Activated T-cell treated with anti-CD3 and anti-CD28 coated beads for 1 hour (primary cell): ENCODE results near the gene RFPL4A.
"Not testable (repeated sequence)": the region's sequence is repeated elsewhere in the genome, so short reads cannot be mapped to it uniquely, and the experiment has no call there.

Experiments used
- DNase-seq: peaks from one replicate; pipeline ENCODE4 v3.0.0-alpha.2; 2020; ENCODE audit warnings: low read depth

RFPL4A gene

DNA sequence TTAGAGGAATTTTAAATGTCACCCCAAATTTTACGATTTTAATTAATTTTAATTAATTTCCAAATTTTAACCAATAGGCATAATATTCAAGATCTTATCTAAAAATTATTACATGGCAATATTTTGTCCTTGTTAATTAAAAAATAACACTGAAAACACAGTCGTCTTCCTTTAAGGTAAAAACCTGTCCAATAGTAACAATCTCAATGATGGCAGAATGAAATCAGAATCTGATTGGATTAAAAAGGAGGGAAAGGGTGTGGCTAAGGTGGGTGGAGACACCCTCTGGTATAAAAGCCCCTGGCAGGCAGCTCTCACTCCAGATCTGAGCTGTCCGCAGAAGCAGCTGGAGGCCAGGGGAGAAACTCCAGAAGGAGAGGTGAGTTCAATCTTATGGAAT, at the start of gene RFPL4A:
Gene RFPL4A (plus strand): TSS at position 301 of the 400 bp plus-strand sequence. CDS start 2,704 bp downstream, outside the sequence.
- DNase-seq: not testable (repeated sequence)

- no peak for DNase-seq
These were observed 47.2 kb upstream of the RFPL4A start for GRCh38 chr19:55711719-55712118.

- no peak for DNase-seq
These were observed 45.9 kb upstream of the RFPL4A start for GRCh38 chr19:55712804-55713631.

- no peak for DNase-seq
These were observed 42.4 kb upstream of the RFPL4A start for GRCh38 chr19:55716531-55716930.

- DNase-seq: no peak
These were observed 41.6 kb upstream of the RFPL4A start for GRCh38 chr19:55717251-55717650.

GRCh38 chr19:55717879-55718711, 40.8 kb upstream of the RFPL4A start:
- not testable (repeated sequence) for DNase-seq

DNA sequence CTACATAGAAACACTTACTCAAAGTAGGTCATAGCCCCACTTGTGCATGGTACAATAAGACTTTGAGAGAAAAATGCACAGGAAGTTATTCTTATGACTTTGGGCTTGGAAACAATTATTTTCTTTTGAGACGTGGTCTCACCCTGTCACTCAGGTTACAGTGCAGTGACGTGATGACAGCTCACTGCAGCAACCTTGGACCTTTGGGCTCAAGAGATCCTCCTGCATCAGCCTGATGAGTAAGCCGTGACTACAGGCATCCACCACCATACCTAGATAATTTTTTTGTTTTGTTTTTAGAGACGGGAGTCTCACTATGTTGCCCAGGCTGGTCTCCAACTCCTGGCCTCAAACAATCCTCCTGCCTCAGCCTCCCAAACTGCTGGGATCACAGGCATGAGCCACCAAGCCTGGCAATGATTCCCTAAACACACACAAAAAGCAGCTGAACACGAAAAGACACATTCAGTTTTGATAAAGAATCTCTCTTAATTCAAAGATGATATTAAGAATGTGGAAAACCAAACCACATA, 38.6 kb upstream of the RFPL4A start:
- no peak for DNase-seq

DNA sequence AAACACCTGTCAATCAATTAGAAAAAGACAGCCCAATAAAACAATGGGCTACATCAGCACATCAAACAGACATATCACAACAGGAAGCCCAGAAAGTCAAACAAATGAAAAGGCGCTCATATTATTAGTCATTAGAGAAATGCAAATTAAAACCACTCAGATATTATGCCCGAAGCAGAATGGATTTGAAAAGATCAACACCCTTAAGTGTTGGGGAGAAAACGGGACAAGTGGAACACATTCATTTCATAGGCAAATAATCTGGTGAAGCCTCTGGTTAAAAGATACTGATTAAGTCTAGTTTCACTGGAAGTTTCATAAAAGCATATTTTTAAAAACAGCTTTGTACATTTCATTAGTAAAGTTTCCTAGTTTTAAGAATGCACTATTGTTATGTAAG, 38.1 kb upstream of the RFPL4A start:
- DNase-seq: no peak

DNA sequence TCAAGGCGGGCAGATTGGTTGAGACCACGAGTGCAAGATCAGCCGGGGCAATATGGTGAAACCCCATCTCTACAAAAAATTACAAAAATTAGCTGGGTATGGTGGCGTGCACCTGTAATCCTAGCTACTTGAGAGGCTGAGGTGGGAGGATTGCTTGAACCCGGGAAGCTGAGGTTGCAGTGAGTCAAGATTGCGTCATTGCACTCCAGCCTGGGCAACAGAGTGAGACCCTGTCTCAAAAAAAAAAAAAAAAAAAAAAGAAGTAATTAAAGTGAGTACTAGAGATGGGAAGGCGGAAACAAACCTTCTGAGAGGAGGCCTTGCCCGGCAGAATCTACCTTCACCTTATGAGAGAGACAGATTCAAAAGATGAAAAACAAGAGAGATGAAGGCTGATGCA, 35.4 kb upstream of the RFPL4A start:
- DNase-seq: no peak

GRCh38 chr19:55730378-55730777, 28.5 kb upstream of the RFPL4A start:
- DNase-seq: not testable (repeated sequence)

DNA sequence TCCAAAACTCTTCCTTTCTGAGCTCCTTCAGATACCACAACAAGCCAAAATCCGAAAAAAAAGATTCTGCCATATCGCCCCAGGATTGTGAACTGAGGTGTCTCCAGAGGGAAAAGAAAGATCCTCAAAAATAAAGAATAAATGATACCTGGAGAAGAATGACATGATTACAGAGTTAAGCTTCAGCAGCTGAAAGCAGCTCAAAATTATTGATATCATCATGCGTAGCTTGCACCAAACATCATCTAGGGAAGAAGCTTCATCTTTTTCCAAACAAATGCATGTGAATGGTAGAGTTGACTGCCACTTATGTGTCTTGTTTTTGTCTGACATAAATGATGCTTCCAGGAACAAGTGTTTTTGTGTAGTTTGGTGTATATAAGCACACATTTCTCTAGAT, 20.6 kb upstream of the RFPL4A start, which contains the start of gene NLRP9:
Gene NLRP9 (minus strand): TSS at position 101 of the 400 bp plus-strand sequence. CDS start 28 bp downstream, at position 73.
- DNase-seq: no peak

- DNase-seq: no peak
These were observed 8.2 kb upstream of the RFPL4A start for GRCh38 chr19:55750715-55751114.

DNA sequence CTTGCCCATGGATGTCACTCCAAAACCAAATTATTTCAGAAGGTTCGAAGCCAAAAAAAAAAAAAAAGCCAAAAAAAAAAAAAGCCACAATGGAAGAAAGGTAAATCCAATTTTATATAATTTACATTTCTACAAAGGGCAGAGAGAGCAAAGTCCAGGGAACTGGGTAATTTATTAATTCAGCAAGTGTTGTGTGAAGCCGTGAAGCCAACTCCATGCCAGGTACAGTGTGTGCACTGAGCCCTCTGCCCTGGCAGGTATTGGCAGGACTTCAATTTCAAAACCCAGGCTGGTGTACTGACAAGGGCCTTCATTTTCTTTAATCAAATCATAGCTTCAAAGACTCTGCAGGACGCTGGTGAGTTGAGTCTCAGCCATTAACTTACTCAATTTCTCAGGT, 5.5 kb upstream of the RFPL4A start:
- DNase-seq: no peak

- not testable (repeated sequence) for DNase-seq
These were observed 2.1 kb upstream of the RFPL4A start for GRCh38 chr19:55756808-55757207.

- DNase-seq: no peak
These were observed 7.6 kb downstream of the RFPL4A start for GRCh38 chr19:55766466-55766865.

- DNase-seq: not testable (repeated sequence)
These were observed 9.9 kb downstream of the RFPL4A start, which contains the start of gene RFPL4AL1 for GRCh38 chr19:55768818-55769217. Gene RFPL4AL1, plus strand, starts transcription at chr19:55769118. Its CDS starts 2,687 bp downstream, at chr19:55771805.

DNA sequence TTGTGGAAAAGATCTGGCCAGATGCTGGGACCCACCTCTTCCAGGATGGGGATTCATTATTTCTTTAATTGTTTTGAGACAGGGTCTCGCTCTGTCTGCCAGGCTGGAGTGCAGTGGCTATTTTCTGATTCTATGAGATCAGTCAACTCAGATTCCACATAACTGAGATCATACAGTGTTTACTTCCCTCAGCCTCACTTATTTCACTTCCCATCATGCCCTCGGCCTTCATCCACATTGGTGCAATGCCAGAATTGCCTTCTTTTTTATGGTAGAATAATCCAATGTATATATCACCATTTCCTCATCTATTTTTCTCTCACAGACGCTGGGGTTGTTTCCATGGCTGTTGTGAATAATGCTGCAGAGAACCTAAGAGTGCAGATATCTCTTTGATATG, 10.7 kb downstream of the RFPL4A start:
- not testable (repeated sequence) for DNase-seq

DNA sequence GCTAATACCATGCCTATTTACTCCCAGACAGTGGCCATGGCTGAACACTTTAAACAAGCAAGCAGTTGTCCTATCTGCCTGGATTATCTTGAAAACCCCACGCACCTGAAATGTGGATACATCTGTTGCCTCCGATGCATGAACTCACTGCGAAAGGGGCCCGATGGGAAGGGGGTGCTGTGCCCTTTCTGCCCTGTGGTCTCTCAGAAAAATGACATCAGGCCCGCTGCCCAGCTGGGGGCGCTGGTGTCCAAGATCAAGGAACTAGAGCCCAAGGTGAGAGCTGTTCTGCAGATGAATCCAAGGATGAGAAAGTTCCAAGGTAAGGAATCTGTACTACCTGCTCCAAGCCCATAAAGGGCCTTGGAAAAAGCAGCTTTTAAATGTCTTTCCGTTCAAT, 18.6 kb downstream of the RFPL4A start:
- DNase-seq: no peak

DNA sequence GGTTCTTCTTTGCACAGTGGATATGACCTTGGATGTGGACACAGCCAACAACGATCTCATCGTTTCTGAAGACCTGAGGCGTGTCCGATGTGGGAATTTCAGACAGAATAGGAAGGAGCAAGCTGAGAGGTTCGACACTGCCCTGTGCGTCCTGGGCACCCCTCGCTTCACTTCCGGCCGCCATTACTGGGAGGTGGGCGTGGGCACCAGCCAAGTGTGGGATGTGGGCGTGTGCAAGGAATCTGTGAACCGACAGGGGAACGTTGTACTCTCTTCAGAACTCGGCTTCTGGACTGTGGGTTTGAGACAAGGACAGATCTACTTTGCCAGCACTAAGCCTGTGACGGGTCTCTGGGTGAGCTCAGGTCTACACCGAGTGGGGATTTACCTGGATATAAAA, 19.4 kb downstream of the RFPL4A start:
- DNase-seq: no peak

- DNase-seq: no peak
These were observed 22.2 kb downstream of the RFPL4A start for GRCh38 chr19:55781112-55781511.

DNA sequence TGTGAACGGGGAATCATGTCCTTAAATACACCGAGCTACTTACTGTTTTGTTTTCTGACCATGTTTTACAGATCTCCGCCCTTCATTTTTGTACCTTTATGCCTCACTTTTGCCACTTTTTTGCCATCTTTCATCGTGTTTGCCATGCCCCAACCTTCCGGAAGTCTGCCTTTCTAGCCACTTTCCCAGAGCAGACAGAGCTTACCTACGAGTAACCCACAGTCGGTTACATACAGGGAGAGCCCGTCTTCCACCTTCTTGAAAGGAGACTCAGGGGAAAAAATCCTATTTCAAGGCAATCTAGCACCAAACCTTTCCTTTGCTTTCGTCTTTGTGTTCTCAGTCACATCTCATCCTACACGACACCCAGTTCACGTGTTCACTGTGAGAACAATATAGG, 36.1 kb downstream of the RFPL4A start:
- DNase-seq: no peak

DNA sequence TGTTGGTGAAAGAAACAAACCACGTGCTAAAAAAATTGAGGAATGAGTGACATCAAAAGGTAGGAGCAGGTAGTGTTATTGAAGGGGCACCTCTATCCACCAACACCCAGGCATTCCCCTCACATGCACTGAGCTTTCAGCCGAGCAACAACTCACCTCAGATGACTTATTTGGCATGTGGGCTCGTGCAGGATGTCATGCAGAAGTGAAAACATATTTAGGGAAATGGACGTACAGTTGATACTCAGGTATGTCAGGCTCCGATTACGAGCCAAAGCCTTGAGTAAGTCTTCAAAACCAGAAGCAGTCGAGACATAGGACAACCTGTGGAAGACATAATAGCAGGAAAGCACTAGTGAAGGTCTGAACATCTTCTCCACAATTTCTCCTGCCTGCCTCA, 42.5 kb downstream of the RFPL4A start:
- DNase-seq: no peak

DNA sequence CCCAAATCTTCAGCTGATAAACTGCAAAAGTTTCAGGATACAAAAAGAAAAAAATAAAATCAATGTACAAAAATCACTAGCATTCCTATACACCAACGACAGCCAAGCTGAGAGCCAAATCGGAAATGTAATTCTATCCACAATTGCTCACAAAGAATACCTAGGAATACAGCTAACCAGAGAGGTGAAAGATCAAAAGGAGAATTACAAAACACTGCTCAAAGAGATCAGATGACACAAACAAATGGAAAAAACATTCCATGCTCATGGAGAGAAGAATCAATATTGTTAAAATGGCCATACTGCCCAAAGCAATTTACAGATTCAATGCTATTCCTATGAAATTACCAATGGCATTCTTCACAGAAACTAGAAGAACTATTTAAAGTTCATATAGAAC, 43.4 kb downstream of the RFPL4A start:
- no peak for DNase-seq
